ENCODE results near the gene MTMR1.

Gene MTMR1

GRCh38 chrX:150779385-150779784, 86.2 kb downstream of the MTMR1 start:
- no peak for DNase-seq (ENCODE audit: low read depth in 2 of 2)

GRCh38 chrX:150781677-150782076, 88.5 kb downstream of the MTMR1 start:
- DNase-seq (ENCODE audit: low read depth in 2 of 2): no peak

GRCh38 chrX:150790021-150790420, 96.8 kb downstream of the MTMR1 start:
- DNase-seq (ENCODE audit: low read depth in 2 of 2): no peak

GRCh38 chrX:150792949-150793527, 99.8 kb downstream of the MTMR1 start:
- no peak for DNase-seq (ENCODE audit: low read depth in 2 of 2)

GRCh38 chrX:150805736-150806135, 112.5 kb downstream of the MTMR1 start:
- no peak for DNase-seq (ENCODE audit: low read depth in 2 of 2)

GRCh38 chrX:150806827-150807226, 113.6 kb downstream of the MTMR1 start:
- DNase-seq (ENCODE audit: low read depth in 2 of 2): no peak

DNA sequence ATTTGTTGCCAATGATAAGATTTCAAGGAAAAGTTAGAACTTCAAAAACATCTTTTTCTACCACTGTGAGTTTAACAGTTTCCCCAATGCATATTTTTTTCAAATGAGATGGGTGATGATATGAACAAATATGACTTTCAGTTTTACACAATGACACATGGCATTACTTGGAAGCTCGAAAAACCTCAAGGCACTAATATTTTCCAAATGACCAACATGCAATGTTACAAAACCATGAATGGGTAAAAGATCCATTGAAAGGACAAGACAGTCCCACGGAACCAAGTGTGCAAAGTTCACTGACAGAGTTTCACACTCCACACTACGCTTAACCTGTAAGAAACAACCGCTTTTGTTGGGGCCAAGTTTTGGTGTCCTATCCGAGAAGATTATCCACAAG, 120.7 kb downstream of the MTMR1 start:
- no peak for DNase-seq (ENCODE audit: low read depth in 2 of 2)

Measured in stimulated activated CD4-positive, alpha-beta T cell treated with anti-CD3 and anti-CD28 coated beads, Interleukin-1b, Interleukin-23, amount 100 ng/mL, for 4 hours (primary cell).